GM23248 (cell line): ENCODE data around the gene LHFPL2.

Experiments
- EZH2 ChIP-seq: fragments of 200-600 bp; sonication (generic); IDR thresholded peaks from 2 replicates; pipeline ENCODE4 v1.6.1; 2018; ENCODE audit warnings: antibody characterized with exemption, mild to moderate bottlenecking; ENCODE audit not compliant: insufficient read depth, poor library complexity, severe bottlenecking
- EZH2phosphoT487 ChIP-seq: fragments of 200-600 bp; sonication (generic); IDR thresholded peaks from 2 replicates; pipeline ENCODE4 v1.6.1; 2018; ENCODE audit warnings: antibody characterized with exemption, moderate library complexity, mild to moderate bottlenecking, low read depth; ENCODE audit not compliant: insufficient read depth

DNA sequence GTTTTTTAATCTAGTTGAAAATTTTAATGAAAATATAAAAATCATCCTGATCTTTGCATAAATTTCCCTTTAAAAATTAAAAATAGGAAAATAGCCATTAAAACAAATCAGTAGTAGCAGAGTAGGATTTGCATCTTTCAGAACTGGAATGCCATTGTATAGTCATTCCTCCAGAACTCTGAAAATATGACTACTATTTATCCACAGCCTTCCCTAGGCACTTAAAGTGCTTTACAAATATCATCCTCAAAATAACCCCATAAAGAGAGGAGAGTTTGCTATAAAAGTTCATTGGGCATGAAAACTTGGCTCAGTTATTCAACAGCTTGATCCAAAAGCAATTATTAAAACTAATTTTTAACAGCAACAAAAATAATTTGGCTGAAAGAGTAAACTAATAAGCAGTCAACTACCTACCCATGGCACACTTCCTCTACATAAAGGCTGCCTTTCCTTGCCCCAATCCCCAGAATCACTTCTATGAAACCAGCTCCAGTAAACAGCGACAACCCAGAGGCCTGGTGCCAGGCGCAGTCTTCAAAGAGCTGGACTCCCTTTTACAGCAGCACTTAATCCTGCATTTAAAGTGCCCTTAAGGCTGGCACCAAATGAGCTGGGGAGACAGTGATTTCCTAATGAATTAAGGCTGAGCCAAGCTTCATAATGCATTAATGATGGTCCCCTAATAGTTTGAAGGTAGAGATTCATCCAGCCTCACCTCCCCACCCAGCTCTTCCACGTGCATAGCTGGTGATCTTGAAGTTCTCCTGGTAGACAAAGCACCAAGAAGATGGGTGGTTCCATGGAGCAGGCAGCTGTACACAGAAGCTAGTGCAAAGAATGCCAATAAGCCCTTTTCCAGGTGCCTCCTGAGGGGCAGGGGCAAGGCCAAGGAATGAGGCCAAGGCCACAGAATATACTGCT is 36.1 kb downstream of the LHFPL2 start:
- TF ChIP-seq EZH2: no peak
- no peak for TF ChIP-seq EZH2phosphoT487
